IMR-90 (cell line): ENCODE data around the gene MROH2A. TPM values are rescaled to one million over a fixed set of nuclear protein-coding genes. Genes with fewer than 3 reads are reported as not detected.

ENCODE experiments used
- ATAC-seq: fragments of 200-7000 bp; cut with Tn5 transposase; 2 replicates; pipeline ENCODE4 v1.9.1; 2020; ENCODE audit warnings: low read depth, mild to moderate bottlenecking, moderate library complexity
- BruUV-seq: library from RNA; stranded (reverse); fragments of 400-500 nt; replicated peaks from 2 replicates; lab custom pipeline; 2021; lab: Mats Ljungman, UMichigan
- CTCF ChIA-PET: fragments of 300-600 bp; formaldehyde crosslinking; extraction: SDS; loops from one replicate; lab custom pipeline; 2021; ENCODE audit warnings: antibody characterized with exemption; lab: Yijun Ruan, JAX
- POLR2A ChIA-PET: fragments of 300-600 bp; sonication (Branson Sonifier 250); formaldehyde crosslinking; loops from one replicate; lab custom pipeline; 2022; ENCODE audit warnings: antibody characterized with exemption; ENCODE audit not compliant: unreplicated experiment; lab: Charles Lee
- DNase-seq: peaks from one replicate; pipeline ENCODE4 v3.0.0; 2013
- H2AFZ ChIP-seq: replicated peaks from 2 replicates; pipeline ENCODE3; 2013; ENCODE audit warnings: low read length, mild to moderate bottlenecking; ENCODE audit not compliant: poor library complexity
- H2AK5ac ChIP-seq: 2 replicates; pipeline ENCODE4 v1.6.1; 2013; ENCODE audit warnings: low read depth, low read length, inconsistent platforms
- H2AK9ac ChIP-seq: replicated peaks from 2 replicates; pipeline ENCODE3; 2013; ENCODE audit warnings: mild to moderate bottlenecking, low read depth, low read length, moderate library complexity; ENCODE audit not compliant: poor library complexity
- H2BK120ac ChIP-seq: 2 replicates; pipeline ENCODE4 v1.6.1; 2013; ENCODE audit warnings: low read depth, low read length, inconsistent platforms
- H2BK15ac ChIP-seq: 3 replicates; pipeline ENCODE4 v1.6.1; 2013; ENCODE audit warnings: low read depth, low read length, inconsistent platforms
- H2BK20ac ChIP-seq: 2 replicates; pipeline ENCODE4 v1.6.1; 2013; ENCODE audit warnings: low read depth, mild to moderate bottlenecking, inconsistent platforms, low read length, moderate library complexity
- H2BK5ac ChIP-seq: 2 replicates; pipeline ENCODE4 v1.6.1; 2013; ENCODE audit warnings: mild to moderate bottlenecking, low read depth, low read length, inconsistent platforms; ENCODE audit not compliant: poor library complexity, severe bottlenecking
- H3K14ac ChIP-seq: replicated peaks from 2 replicates; pipeline ENCODE4 v1.6.1; 2013; ENCODE audit warnings: low read depth, low read length, inconsistent platforms
- H3K18ac ChIP-seq: 2 replicates; pipeline ENCODE4 v1.6.1; 2013; ENCODE audit warnings: low read depth, low read length, control low read depth
- H3K23ac ChIP-seq: 2 replicates; pipeline ENCODE4 v1.6.1; 2013; ENCODE audit warnings: low read depth, low read length, inconsistent platforms
- H3K27ac ChIP-seq: 2 replicates; pipeline ENCODE4 v1.5.1; 2013; ENCODE audit warnings: mild to moderate bottlenecking, control low read depth, low read length; ENCODE audit not compliant: insufficient read depth
- H3K27me3 ChIP-seq: 2 replicates; pipeline ENCODE4 v1.6.1; 2013; ENCODE audit warnings: low read length; ENCODE audit not compliant: control insufficient read depth, insufficient read depth
- H3K36me3 ChIP-seq: 2 replicates; pipeline ENCODE4 v1.6.1; 2013; ENCODE audit warnings: low read length, mixed read lengths; ENCODE audit not compliant: control insufficient read depth, insufficient read depth
- H3K4ac ChIP-seq: 2 replicates; pipeline ENCODE4 v1.6.1; 2013; ENCODE audit warnings: low read depth, low read length, inconsistent platforms
- H3K4me1 ChIP-seq: 2 replicates; pipeline ENCODE4 v1.6.1; 2013; ENCODE audit warnings: low read length, mixed read lengths; ENCODE audit not compliant: control insufficient read depth, insufficient read depth
- H3K4me2 ChIP-seq: 2 replicates; pipeline ENCODE4 v1.6.1; 2013; ENCODE audit warnings: low read depth, mild to moderate bottlenecking, control low read depth, low read length, moderate library complexity
- H3K4me3 ChIP-seq: 2 replicates; pipeline ENCODE4 v1.5.1; 2013; ENCODE audit warnings: low read depth, mild to moderate bottlenecking, control low read depth, low read length, moderate library complexity; ENCODE audit not compliant: insufficient read depth
- H3K56ac ChIP-seq: 2 replicates; pipeline ENCODE4 v1.6.1; 2013; ENCODE audit warnings: low read length, inconsistent platforms; ENCODE audit not compliant: insufficient read depth; ENCODE audit errors: extremely low read depth
- H3K79me1 ChIP-seq, 2 experiments: 2 replicates each; pipeline ENCODE4 v1.6.1; 2013; ENCODE audit warnings: low read length in 2 of 2, inconsistent platforms in 1 of 2, low read depth in 1 of 2
- H3K9ac ChIP-seq: 2 replicates; pipeline ENCODE4 v1.6.1; 2013; ENCODE audit warnings: low read depth, low read length, control low read depth
- H3K9me1 ChIP-seq: 2 replicates; pipeline ENCODE4 v1.6.1; 2013; ENCODE audit warnings: low read length, inconsistent platforms; ENCODE audit not compliant: insufficient read depth
- H3K9me3 ChIP-seq: 2 replicates; pipeline ENCODE4 v1.6.1; 2013; ENCODE audit warnings: low read length; ENCODE audit not compliant: control insufficient read depth, insufficient read depth
- H4K20me1 ChIP-seq: 2 replicates; pipeline ENCODE4 v1.6.1; 2013; ENCODE audit warnings: low read length, inconsistent platforms; ENCODE audit not compliant: insufficient read depth
- H4K5ac ChIP-seq: 2 replicates; pipeline ENCODE4 v1.6.1; 2013; ENCODE audit warnings: mild to moderate bottlenecking, low read depth, low read length, control low read depth
- H4K8ac ChIP-seq, 2 experiments: 2 replicates each; pipeline ENCODE4 v1.6.1; 2013; ENCODE audit warnings: low read depth in 2 of 2, low read length in 2 of 2, control low read depth in 1 of 2, inconsistent platforms in 1 of 2
- H4K91ac ChIP-seq: 2 replicates; pipeline ENCODE4 v1.6.1; 2013; ENCODE audit warnings: low read depth, low read length, inconsistent platforms; ENCODE audit not compliant: insufficient read depth
- BHLHE40 ChIP-seq: fragments of 150-350 bp; IDR thresholded peaks from 2 replicates; pipeline ENCODE4 v1.6.1; 2016; ENCODE audit warnings: mild to moderate bottlenecking, low read depth, low read length
- CEBPB ChIP-seq: IDR thresholded peaks from 2 replicates; pipeline ENCODE4 v1.6.1; 2012; ENCODE audit warnings: low read depth, low read length, improper control_type of control experiment
- CHD1 ChIP-seq: IDR thresholded peaks from 2 replicates; pipeline ENCODE4 v1.6.1; 2012; ENCODE audit warnings: low read depth, low read length, improper control_type of control experiment
- ELK1 ChIP-seq: fragments of 150-350 bp; IDR thresholded peaks from 2 replicates; pipeline ENCODE4 v1.6.1; 2016; ENCODE audit warnings: low read depth, mild to moderate bottlenecking, low read length, moderate library complexity, borderline replicate concordance
- FOS ChIP-seq: fragments of 150-350 bp; IDR thresholded peaks from 2 replicates; pipeline ENCODE4 v1.6.1; 2016; ENCODE audit warnings: low read depth, low read length
- MAFK ChIP-seq: IDR thresholded peaks from 2 replicates; pipeline ENCODE4 v1.6.1; 2012; ENCODE audit warnings: low read depth, low read length, improper control_type of control experiment
- MAZ ChIP-seq: IDR thresholded peaks from 2 replicates; pipeline ENCODE4 v1.6.1; 2012; ENCODE audit warnings: low read depth, mild to moderate bottlenecking, low read length, improper control_type of control experiment, moderate library complexity, borderline replicate concordance
- MXI1 ChIP-seq: IDR thresholded peaks from 2 replicates; pipeline ENCODE4 v1.6.1; 2012; ENCODE audit warnings: low read depth, mild to moderate bottlenecking, low read length, moderate library complexity, borderline replicate concordance
- NFE2L2 ChIP-seq: fragments of 150-350 bp; IDR thresholded peaks from 2 replicates; pipeline ENCODE4 v1.6.1; 2016; ENCODE audit warnings: low read depth, mild to moderate bottlenecking, low read length
- POLR2A ChIP-seq: IDR thresholded peaks from 2 replicates; pipeline ENCODE4 v1.6.1; 2012; ENCODE audit warnings: mild to moderate bottlenecking, low read depth, low read length
- RAD21 ChIP-seq: IDR thresholded peaks from 2 replicates; pipeline ENCODE4 v1.6.1; 2012; ENCODE audit warnings: low read length, improper control_type of control experiment
- RCOR1 ChIP-seq: IDR thresholded peaks from 2 replicates; pipeline ENCODE4 v1.6.1; 2012; ENCODE audit warnings: mild to moderate bottlenecking, low read length, improper control_type of control experiment; ENCODE audit not compliant: insufficient replicate concordance
- RFX5 ChIP-seq: IDR thresholded peaks from 2 replicates; pipeline ENCODE4 v1.8.0; 2012; ENCODE audit warnings: low read depth, mild to moderate bottlenecking, low read length, moderate library complexity
- SMC3 ChIP-seq: fragments of 150-350 bp; IDR thresholded peaks from 2 replicates; pipeline ENCODE4 v1.6.1; 2016; ENCODE audit warnings: low read depth, mild to moderate bottlenecking, antibody characterized with exemption, low read length, moderate library complexity
- WGBS, 2 experiments: methylation state at CpG; one replicate each; pipeline versions ENCODE4 v1.1.5 to v1.1.7; 2013; ENCODE audit warnings: missing lambda C conversion rate in 2 of 2; ENCODE audit not compliant: insufficient read length in 1 of 2; ENCODE audit errors: extremely low coverage in 2 of 2; 5-methylcytosine and 5-hydroxymethylcytosine counted together
- dilution Hi-C: fragments of 300-500 bp; cut with HindIII; formaldehyde crosslinking; loops from one replicate; pipeline ENCODE4 v1.14.3; 2018; ENCODE audit warnings: low sequenced_read_pairs; ENCODE audit not compliant: unreplicated experiment
- in situ Hi-C: fragments of 300-500 bp; cut with MboI; formaldehyde crosslinking; loops from 3 replicates; pipeline ENCODE4 v1.14.3; 2019; ENCODE audit warnings: low sequenced_read_pairs, inconsistent platforms, mixed read lengths
- intact Hi-C: fragments of 100-400 bp; cut with micrococcal nuclease; formaldehyde crosslinking; loops from 2 replicates; pipeline ENCODE4 v1.10.0; 2022
- polyA plus RNA-seq, 3 experiments: library from polyadenylated mRNA; depleted of rRNA; stranded (reverse); fragments of >200 nt; gene quantifications; 2 replicates each; pipeline ENCODE4 v1.2.3, GENCODE V29; 2012; ENCODE audit warnings: low replicate concordance in 1 of 3
- total RNA-seq: library from RNA; depleted of rRNA; stranded (reverse); fragments of >200 nt; gene quantifications from 2 replicates; pipeline ENCODE4 v1.2.3, GENCODE V29; 2012
- TF ChIP-seq, protein P1 (sequence below): fragments of 150-350 bp; IDR thresholded peaks from 2 replicates; pipeline ENCODE4 v1.6.1; 2017; ENCODE audit warnings: mild to moderate bottlenecking, antibody characterized with exemption, low read length, low read depth

MROH2A gene
- total and polyA plus RNA-seq, 2 of the 4 experiments (the other 2 are of a cell fraction) = not detected

DNA sequence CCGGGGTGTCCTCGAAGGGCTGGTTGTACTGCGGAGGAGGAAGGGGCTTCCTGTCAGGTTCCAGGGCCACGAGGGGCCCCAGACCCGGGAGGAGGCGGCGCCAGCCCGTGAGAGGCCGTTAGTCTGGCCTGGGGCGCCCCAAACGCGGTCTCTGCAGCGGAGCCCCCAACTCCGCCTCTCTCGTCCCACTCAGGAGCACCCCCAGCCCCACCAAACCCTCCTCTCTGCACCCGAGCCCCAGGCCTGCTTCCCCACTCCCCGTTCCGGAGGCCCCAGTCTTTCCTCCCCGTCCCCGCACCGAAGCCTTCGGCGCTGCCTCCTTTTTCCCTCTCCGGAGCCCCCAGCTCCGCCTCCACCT is 75.7 kb downstream of the MROH2A start:
- no peaks in the 10 kb centered on the region for H3K27me3 ChIP-seq
- POLR2A ChIA-PET = no interaction called here
- H2BK5ac ChIP-seq = peak overlapping the region; percentile 56
- peak overlapping the region; percentile 92 for H2AFZ ChIP-seq
- H3K9me1 ChIP-seq = peaks cover 10% of the 10 kb centered on the region; the same call in 1 of the 2 replicates
- no peaks in the 10 kb centered on the region for H3K9me3 ChIP-seq
- DNase-seq (no peak), ATAC-seq (no peak; the same call in 1 of the 2 replicates)
- no peak overlapping the region for H4K91ac ChIP-seq
- peak overlapping the region; percentile 90 for H3K4me3 ChIP-seq
- WGBS, 2 experiments = 0% methylated on average over 8 of the region's 25 CpGs; no CpG with 5 or more reads in 1 of the 2 experiments
- peak overlapping the region; percentile 86 for H3K9ac ChIP-seq
- no peak overlapping the region for H3K18ac ChIP-seq
- TF ChIP-seq NFE2L2 = no peak
- TF ChIP-seq CEBPB = no peak
- TF ChIP-seq SMC3 = no peak
- TF ChIP-seq MAZ = no peak
- no peak for TF ChIP-seq RFX5
- no peak for TF ChIP-seq RAD21
- no peak for TF ChIP-seq ELK1
- no peak for TF ChIP-seq POLR2A
- TF ChIP-seq BHLHE40 = no peak
- TF ChIP-seq RCOR1 = no peak
- TF ChIP-seq FOS = no peak
- no peak for TF ChIP-seq MXI1
- TF ChIP-seq CHD1 = no peak
- no peak for TF ChIP-seq MAFK
- TF ChIP-seq, protein P1, sequence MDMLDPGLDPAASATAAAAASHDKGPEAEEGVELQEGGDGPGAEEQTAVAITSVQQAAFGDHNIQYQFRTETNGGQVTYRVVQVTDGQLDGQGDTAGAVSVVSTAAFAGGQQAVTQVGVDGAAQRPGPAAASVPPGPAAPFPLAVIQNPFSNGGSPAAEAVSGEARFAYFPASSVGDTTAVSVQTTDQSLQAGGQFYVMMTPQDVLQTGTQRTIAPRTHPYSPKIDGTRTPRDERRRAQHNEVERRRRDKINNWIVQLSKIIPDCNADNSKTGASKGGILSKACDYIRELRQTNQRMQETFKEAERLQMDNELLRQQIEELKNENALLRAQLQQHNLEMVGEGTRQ = no peak
- no peak overlapping the region for H2BK15ac ChIP-seq
- intact Hi-C loops = loop anchor here (10.0 kb wide), 2 partner anchors 289 to 691 kb away; partner anchors contain the start of gene USP40
- in situ Hi-C loops = no loop called here
- no peak overlapping the region for H3K14ac ChIP-seq
- H3K79me1 ChIP-seq = peaks cover 20 to 36% of the 10 kb centered on the region in 2 experiments
- H3K36me3 ChIP-seq = peaks cover 5% of the 10 kb centered on the region
- H3K27ac ChIP-seq = peak overlapping the region; percentile 60
- H2BK120ac ChIP-seq = no peak overlapping the region
- CTCF ChIA-PET = no interaction called here
- H3K23ac ChIP-seq = peak overlapping the region; percentile 84; the same call in 1 of the 2 replicates
- no peak overlapping the region for H2AK5ac ChIP-seq
- dilution Hi-C loops = no loop called here
- H3K4me2 ChIP-seq = peak overlapping the region; percentile 100
- 0 out of 2 replicates have a peak overlapping the region, but pooled peaks have one; percentile 49 for H3K56ac ChIP-seq
- no peak overlapping the region for H2BK20ac ChIP-seq
- peak overlapping the region; percentile 15 to 33; a peak in 2 of 4 replicates for H4K8ac ChIP-seq
- no TSS peak for BruUV-seq
- H3K4me1 ChIP-seq = peaks cover 13% of the 10 kb centered on the region
- peak overlapping the region; percentile 92 for H2AK9ac ChIP-seq
- peak overlapping the region; percentile 41 for H3K4ac ChIP-seq
- H4K20me1 ChIP-seq = no peaks in the 10 kb centered on the region; the same call in 1 of the 2 replicates
- H4K5ac ChIP-seq = peak overlapping the region; percentile 13; the same call in 1 of the 2 replicates
